Esophagus (tissue), 2 donors: Measurements from ENCODE around the gene PDE4C. TPM values are rescaled to one million over a fixed set of nuclear protein-coding genes. Genes with fewer than 3 reads are reported as not detected.
A peak's percentile ranks its signal among the peaks of the same experiment; 100 is the strongest.

Experiments used
- H3K27ac ChIP-seq, 2 donors: one replicate each; pipeline ENCODE4 v1.5.1; 2013; ENCODE audit warnings: low read depth in 2 of 2, mild to moderate bottlenecking in 2 of 2, inconsistent platforms in 1 of 2, low read length in 1 of 2, moderate library complexity in 1 of 2
- H3K27me3 ChIP-seq, 2 donors: one replicate each; pipeline ENCODE4 v1.6.1; 2013; ENCODE audit warnings: low read length in 2 of 2, control low read depth in 1 of 2, mild to moderate bottlenecking in 1 of 2; ENCODE audit not compliant: insufficient read depth in 2 of 2, control insufficient read depth in 1 of 2
- H3K36me3 ChIP-seq, 2 donors: one replicate each; pipeline ENCODE4 v1.6.1; 2013; ENCODE audit warnings: low read length in 1 of 2; ENCODE audit not compliant: control insufficient read depth in 2 of 2, insufficient read depth in 2 of 2
- H3K4me1 ChIP-seq, 2 donors: one replicate each; pipeline ENCODE4 v1.6.1; 2013; ENCODE audit warnings: low read length in 1 of 2; ENCODE audit not compliant: control insufficient read depth in 2 of 2, insufficient read depth in 2 of 2
- H3K4me3 ChIP-seq, 2 donors: one replicate each; pipeline ENCODE4 v1.5.1; 2013; ENCODE audit warnings: low read length in 2 of 2, mild to moderate bottlenecking in 2 of 2, low read depth in 1 of 2, moderate library complexity in 1 of 2
- H3K9me3 ChIP-seq, 2 donors: one replicate each; pipeline ENCODE4 v1.6.1; 2013; ENCODE audit warnings: mild to moderate bottlenecking in 2 of 2, low read depth in 1 of 2, low read length in 1 of 2, moderate library complexity in 1 of 2; ENCODE audit not compliant: control insufficient read depth in 2 of 2, insufficient read depth in 1 of 2
- WGBS, 2 donors: extraction: QIAGEN DNeasy Blood & Tissue Kit; methylation state at CpG; one replicate each; pipeline ENCODE4 v1.1.7; 2013; 5-methylcytosine and 5-hydroxymethylcytosine counted together
- polyA plus RNA-seq, 2 donors: library from polyadenylated mRNA; stranded (reverse); fragments of 200-250 nt; gene quantifications; one replicate each; pipeline ENCODE4 v1.2.3, GENCODE V29; 2013
- donor health status: healthy with polysubstance abuse.
- donor health status: Bipolar disorder and iron deficiency.

PDE4C gene
- polyA plus RNA-seq, 2 donors, result 0.07 to 0.39 TPM

DNA sequence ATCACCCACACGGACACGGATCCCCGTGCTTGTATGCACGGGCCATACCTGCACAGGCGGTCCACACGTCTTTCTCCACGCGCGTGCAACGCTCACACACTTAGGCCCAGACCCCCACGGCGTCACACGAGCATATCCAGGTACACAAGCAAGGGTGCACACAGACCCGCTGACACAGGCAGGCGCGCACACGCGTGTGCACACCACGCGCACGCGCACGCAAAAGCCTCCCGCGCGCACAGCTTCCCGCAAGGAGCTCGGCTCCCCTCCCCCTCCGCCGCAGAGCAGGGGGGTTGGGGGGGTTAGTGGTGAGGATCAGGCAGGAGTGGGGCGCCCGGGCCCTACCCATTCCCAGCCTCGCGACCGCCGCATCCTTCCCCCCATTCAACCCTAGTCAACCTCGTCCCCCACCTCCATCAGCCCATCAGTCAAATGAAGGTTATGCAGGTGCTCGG, 22.8 kb downstream of the PDE4C start:
- Histone ChIP-seq H3K4me1 (peaks cover 4 to 6% of the 10 kb centered on the region in 2 donors), H3K27ac (peak overlapping the region; percentile 50 to 85), H3K9me3 (no peaks in the 10 kb centered on the region), H3K4me3 (peak overlapping the region; percentile 65 to 67), H3K27me3 (no peaks in the 10 kb centered on the region), H3K36me3 (peaks cover 4 to 7% of the 10 kb centered on the region in 2 donors)
- 1% methylated on average over 32 to 38 of the region's 38 CpGs for WGBS, 2 donors

DNA sequence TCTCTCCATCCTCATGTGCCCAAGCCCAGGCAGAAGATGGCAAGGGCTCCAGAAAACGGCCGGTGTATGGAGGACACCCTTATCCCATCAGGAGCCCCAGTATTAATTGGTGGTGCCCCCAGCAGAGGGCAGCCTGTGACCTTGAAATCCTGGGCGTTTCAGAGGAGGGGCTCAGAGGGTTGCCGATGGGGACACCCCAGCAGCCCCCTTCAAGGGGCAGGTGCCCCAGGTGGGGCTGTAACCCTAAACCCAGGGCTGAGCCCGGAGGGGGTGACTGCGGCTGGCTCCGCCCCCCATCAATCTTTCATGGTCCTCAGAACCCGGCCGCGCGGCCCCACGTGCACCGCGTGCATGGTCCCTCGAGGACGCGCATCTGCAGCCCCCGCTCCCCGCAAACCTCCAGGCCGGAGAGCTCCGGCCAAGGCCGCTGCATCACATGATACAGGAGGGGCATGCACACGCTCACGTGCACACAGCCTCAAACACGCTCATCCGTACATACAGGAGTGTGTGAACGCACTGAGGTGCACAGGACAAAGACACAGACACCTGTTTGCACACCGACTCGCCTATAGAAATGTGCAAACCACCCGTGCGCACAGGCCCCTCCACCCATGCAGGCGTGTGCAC, 23.3 kb downstream of the PDE4C start:
- H3K4me3 ChIP-seq, result peak overlapping the region; percentile 65 to 67
- no peaks in the 10 kb centered on the region for H3K9me3 ChIP-seq
- 4% methylated on average over 29 to 32 of the region's 32 CpGs for WGBS, 2 donors
- H3K4me1 ChIP-seq, result peaks cover 4 to 6% of the 10 kb centered on the region in 2 donors
- no peaks in the 10 kb centered on the region for H3K27me3 ChIP-seq
- H3K36me3 ChIP-seq, result peaks cover 9 to 12% of the 10 kb centered on the region in 2 donors
- no peak overlapping the region for H3K27ac ChIP-seq

DNA sequence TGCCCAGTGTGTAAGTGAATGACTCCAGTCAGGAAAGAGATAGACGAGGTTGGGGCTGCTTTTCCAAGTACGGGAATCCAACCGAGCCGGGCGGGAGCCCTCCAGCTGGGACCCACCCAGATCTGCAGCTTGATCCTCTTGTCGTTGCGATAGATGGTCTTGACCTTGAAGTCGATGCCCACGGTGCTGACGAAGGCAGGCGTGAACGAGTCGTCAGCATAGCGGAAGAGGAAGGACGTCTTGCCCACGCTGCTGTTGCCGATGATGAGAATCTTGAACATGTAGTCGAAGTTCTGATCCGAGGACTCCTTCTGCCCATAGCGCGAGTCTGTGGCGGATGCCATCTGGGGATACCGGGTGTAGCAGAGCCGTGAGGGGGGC, 23.9 kb downstream of the PDE4C start:
- Histone ChIP-seq H3K27ac (no peak overlapping the region), H3K4me1 (peaks cover 4 to 6% of the 10 kb centered on the region in 2 donors), H3K4me3 (no peak overlapping the region), H3K27me3 (no peaks in the 10 kb centered on the region), H3K9me3 (no peaks in the 10 kb centered on the region), H3K36me3 (peaks cover 9 to 16% of the 10 kb centered on the region in 2 donors)
- 84% methylated on average over 24 of the region's 24 CpGs for WGBS, 2 donors

DNA sequence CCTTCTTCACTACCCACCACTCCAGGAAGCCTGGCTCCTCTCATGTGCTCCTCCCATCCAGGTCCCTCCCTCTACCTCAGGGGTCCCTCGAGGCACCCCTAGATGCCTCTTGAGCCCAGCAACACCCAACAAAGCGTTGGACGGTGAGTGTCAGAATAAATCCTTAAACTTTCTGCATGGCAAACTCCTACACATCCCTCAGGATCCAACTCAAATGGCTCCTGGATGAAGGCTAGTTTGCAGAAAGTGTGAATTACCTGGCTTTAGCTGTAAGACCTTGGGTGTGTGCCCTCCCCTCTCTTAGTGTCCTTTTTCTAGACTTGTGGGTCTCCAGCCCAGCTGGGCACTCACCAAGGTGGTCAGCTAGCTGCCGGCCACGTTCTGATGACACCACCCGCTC, 27.9 kb downstream of the PDE4C start:
- Histone ChIP-seq H3K9me3 (no peaks in the 10 kb centered on the region), H3K27me3 (no peaks in the 10 kb centered on the region), H3K36me3 (peaks cover 16 to 23% of the 10 kb centered on the region in 2 donors), H3K4me1 (peaks cover 7 to 16% of the 10 kb centered on the region in 2 donors), H3K27ac (no peak overlapping the region), H3K4me3 (no peak overlapping the region)
- WGBS, 2 donors, result 91 to 94% methylated on average over 6 of the region's 6 CpGs

DNA sequence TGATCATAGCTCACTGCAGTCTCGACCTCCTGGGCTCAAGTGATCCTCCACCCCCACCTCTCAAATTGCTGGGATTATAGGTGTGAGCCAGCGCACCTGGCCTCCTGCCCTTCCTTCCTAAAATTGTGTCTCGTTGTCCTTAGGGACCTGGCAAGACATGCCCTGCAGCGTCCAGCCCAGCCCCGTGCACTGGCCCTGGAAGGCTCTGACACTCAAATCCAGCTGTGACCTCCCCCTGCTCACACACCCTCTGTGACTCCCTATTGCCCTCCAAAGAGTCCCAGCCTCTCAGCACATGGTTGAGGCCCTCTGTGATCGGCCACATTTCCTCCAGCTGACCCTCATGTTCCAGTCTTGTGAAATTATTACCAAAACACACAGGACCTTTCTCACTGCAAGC, 28.3 kb downstream of the PDE4C start:
- peak overlapping the region in 1 of 2 donors; percentile 16 for H3K27ac ChIP-seq

DNA sequence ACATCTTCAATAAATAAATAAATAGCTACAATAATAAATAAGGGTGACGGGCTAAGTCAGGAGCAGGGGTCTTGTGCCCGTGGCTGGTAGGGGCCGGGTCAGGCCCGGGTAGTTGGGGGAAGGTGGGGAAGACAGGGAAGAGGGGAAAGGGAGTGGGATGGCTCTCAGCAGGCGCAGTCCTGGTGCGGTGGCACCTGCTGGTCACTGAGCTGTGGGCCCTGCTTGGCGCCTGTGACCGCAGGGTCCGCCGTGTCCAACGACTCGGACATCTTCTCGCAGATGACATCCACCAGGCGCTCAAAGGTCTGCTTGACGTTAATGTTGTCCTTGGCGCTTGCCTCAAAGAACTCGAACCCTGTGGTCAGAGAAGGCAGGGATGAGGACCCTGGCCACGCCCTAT, 28.9 kb downstream of the PDE4C start:
- Histone ChIP-seq H3K27me3 (no peaks in the 10 kb centered on the region), H3K27ac (no peak overlapping the region), H3K9me3 (no peaks in the 10 kb centered on the region), H3K36me3 (peaks cover 16 to 21% of the 10 kb centered on the region in 2 donors), H3K4me1 (peaks cover 7 to 11% of the 10 kb centered on the region in 2 donors), H3K4me3 (no peak overlapping the region)
- WGBS, 2 donors, result 94% methylated on average over 18 of the region's 18 CpGs

More for the DNA sequence above, 28.3 kb downstream of the PDE4C start:
- 64 to 69% methylated on average over 6 of the region's 6 CpGs for WGBS, 2 donors
- H3K27me3 ChIP-seq, result no peaks in the 10 kb centered on the region
- no peaks in the 10 kb centered on the region for H3K9me3 ChIP-seq
- peaks cover 16 to 23% of the 10 kb centered on the region in 2 donors for H3K36me3 ChIP-seq
- no peak overlapping the region for H3K4me3 ChIP-seq
- H3K4me1 ChIP-seq, result peaks cover 7 to 11% of the 10 kb centered on the region in 2 donors

DNA sequence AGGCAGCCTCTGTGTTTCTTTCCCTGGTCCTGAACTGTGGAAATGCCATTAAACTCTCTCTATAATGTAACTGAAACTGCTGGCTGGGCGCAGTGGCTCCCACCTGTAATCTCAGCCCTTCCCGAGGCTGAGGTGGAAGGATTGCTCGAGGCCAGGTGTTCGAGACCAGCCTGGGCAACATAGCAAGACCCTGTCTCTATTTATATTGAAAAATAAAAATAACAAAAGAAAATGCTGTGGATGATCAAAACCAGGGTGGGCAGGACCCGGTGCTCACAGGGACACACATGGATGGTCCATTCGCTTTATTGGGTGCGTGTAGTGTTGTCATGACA, 29.8 kb downstream of the PDE4C start:
- Histone ChIP-seq H3K4me1 (peaks cover 7 to 11% of the 10 kb centered on the region in 2 donors), H3K27me3 (no peaks in the 10 kb centered on the region), H3K9me3 (no peaks in the 10 kb centered on the region), H3K27ac (no peak overlapping the region), H3K36me3 (peaks cover 16 to 19% of the 10 kb centered on the region in 2 donors), H3K4me3 (no peak overlapping the region)
- WGBS, 2 donors, result 87 to 88% methylated on average over 7 of the region's 7 CpGs

DNA sequence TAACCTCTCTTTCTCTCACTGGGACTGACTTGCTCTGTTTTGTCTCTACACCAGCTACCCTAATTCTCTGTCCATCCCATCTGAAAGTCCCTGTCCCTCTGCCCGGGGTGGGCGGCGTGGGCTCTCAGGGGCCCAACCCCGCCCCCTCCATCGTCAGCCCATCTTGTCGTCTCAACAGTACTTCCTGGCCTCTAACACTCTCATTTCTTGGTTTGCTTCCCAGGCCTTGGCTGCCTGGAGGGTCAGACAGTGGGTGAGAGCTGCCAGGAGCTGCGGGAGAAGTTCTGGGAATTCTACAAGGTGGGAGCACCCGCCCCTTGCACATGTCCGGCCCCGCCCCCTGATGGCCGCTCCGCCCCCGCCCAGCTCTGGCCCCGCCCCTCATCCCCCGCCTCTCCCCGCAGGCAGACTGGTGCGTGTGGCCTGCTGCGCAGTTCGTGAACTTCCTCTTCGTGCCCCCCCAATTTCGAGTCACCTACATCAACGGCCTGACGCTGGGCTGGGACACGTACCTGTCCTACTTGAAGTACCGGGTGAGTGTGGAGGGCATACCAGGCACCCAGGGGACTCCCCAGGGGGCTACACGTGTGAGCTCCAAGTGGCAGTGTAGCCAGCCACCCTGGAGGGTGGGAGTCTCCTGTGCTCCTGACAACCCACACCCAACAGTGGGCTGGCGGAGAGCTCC, 31.5 kb downstream of the PDE4C start:
- Histone ChIP-seq H3K36me3 (peaks cover 16 to 19% of the 10 kb centered on the region in 2 donors), H3K27me3 (no peaks in the 10 kb centered on the region), H3K27ac (peak overlapping the region in 1 of 2 donors; percentile 93), H3K4me3 (no peak overlapping the region), H3K9me3 (no peaks in the 10 kb centered on the region), H3K4me1 (peaks cover 7 to 11% of the 10 kb centered on the region in 2 donors)
- WGBS, 2 donors, result 26 to 32% methylated on average over 27 of the region's 27 CpGs

DNA sequence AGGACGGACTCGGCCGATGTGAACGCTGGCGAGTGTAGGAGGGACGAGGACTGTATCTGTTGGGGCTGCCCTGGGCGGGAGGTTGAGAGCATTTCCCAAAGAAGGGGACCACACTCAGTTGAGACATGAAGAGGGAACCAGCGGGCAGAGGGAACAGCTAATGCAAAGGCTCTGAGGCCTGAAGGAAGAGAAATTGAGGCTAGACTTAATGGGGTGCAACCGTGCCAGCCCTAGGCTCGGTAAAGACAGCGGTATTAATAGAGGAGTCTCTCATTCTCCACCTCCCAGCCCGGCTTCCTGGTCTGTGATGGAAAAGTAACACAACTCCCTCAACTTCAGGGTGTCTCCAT, 32.1 kb downstream of the PDE4C start:
- no peak overlapping the region for H3K4me3 ChIP-seq
- peaks cover 16 to 19% of the 10 kb centered on the region in 2 donors for H3K36me3 ChIP-seq
- peaks cover 7 to 11% of the 10 kb centered on the region in 2 donors for H3K4me1 ChIP-seq
- 50 to 53% methylated on average over 12 of the region's 12 CpGs for WGBS, 2 donors
- H3K9me3 ChIP-seq, result no peaks in the 10 kb centered on the region
- H3K27ac ChIP-seq, result peak overlapping the region in 1 of 2 donors; percentile 93
- no peaks in the 10 kb centered on the region for H3K27me3 ChIP-seq
